Measurements from ENCODE around the gene ARSJ. TPM values are rescaled to one million over a fixed set of nuclear protein-coding genes. Genes with fewer than 3 reads are reported as not detected.

The ARSJ gene
- total and polyA plus RNA-seq, 7 donors, result 0.03 to 0.35 (median 0.21) TPM

GRCh38 chr4:113990886-113991285 lies 11.4 kb upstream of the ARSJ start:
- ATAC-seq, result no peak
- Histone ChIP-seq H3K27ac (no peak overlapping the region), H3K4me3 (no peak overlapping the region)

GRCh38 chr4:113987382-113987941 lies 8.0 kb upstream of the ARSJ start:
- no peaks in the 10 kb centered on the region for H3K9me3 ChIP-seq
- peaks cover 0 to 3% (median 0%) of the 10 kb centered on the region in 3 donors for H3K27me3 ChIP-seq (ENCODE audit: insufficient read depth in 3 of 3, low read length in 2 of 3)
- intact Hi-C loops (cut with DNase I), result no loop called here
- no peak overlapping the region for H3K4me3 ChIP-seq
- ATAC-seq (no peak), DNase-seq (no peak)
- H3K36me3 ChIP-seq (ENCODE audit: insufficient read depth in 1 of 2, low read depth in 1 of 2), result no peaks in the 10 kb centered on the region
- 59 to 68% (median 64%) methylated on average over 3 of the region's 3 CpGs for WGBS, 3 donors
- H3K4me1 ChIP-seq, result no peaks in the 10 kb centered on the region
- no peak for TF ChIP-seq CTCF (IDR thresholded peaks at IDR 0.05)
- H3K27ac ChIP-seq, result no peak overlapping the region

More at GRCh38 chr4:113990886-113991285, 11.4 kb upstream of the ARSJ start:
- WGBS, 3 donors, result 49 to 55% (median 53%) methylated on average over 3 of the region's 3 CpGs
- Histone ChIP-seq H3K27me3 (ENCODE audit: insufficient read depth in 3 of 3, low read length in 2 of 3) (peaks cover 0 to 3% (median 0%) of the 10 kb centered on the region in 3 donors), H3K36me3 (ENCODE audit: insufficient read depth in 1 of 2, low read depth in 1 of 2) (no peaks in the 10 kb centered on the region), H3K4me1 (no peaks in the 10 kb centered on the region), H3K9me3 (no peaks in the 10 kb centered on the region)
- no peak for DNase-seq
- intact Hi-C loops (cut with DNase I), result no loop called here
- no peak for TF ChIP-seq CTCF (IDR thresholded peaks at IDR 0.05)

GRCh38 chr4:113982181-113982580 lies 2.7 kb upstream of the ARSJ start:
- Histone ChIP-seq H3K27ac (no peak overlapping the region), H3K4me1 (no peaks in the 10 kb centered on the region), H3K9me3 (no peaks in the 10 kb centered on the region), H3K36me3 (ENCODE audit: insufficient read depth in 1 of 2, low read depth in 1 of 2) (no peaks in the 10 kb centered on the region), H3K27me3 (ENCODE audit: insufficient read depth in 3 of 3, low read length in 2 of 3) (peaks cover 0 to 19% (median 3%) of the 10 kb centered on the region in 3 donors), H3K4me3 (no peak overlapping the region)
- 86 to 90% (median 89%) methylated on average over 4 of the region's 4 CpGs for WGBS, 3 donors
- ATAC-seq, result no peak
- intact Hi-C loops (cut with DNase I), result no loop called here
- DNase-seq, result no peak
- TF ChIP-seq CTCF (IDR thresholded peaks at IDR 0.05), result no peak

- Histone ChIP-seq H3K4me1 (no peaks in the 10 kb centered on the region), H3K36me3 (ENCODE audit: insufficient read depth in 1 of 2, low read depth in 1 of 2) (no peaks in the 10 kb centered on the region), H3K9me3 (no peaks in the 10 kb centered on the region), H3K27ac (no peak overlapping the region), H3K27me3 (ENCODE audit: insufficient read depth in 3 of 3, low read length in 2 of 3) (peaks cover 0 to 19% (median 3%) of the 10 kb centered on the region in 3 donors), H3K4me3 (no peak overlapping the region)
- intact Hi-C loops (cut with DNase I), result no loop called here
- 84 to 96% (median 89%) methylated on average over 2 of the region's 2 CpGs for WGBS, 3 donors
- ATAC-seq, result no peak
- DNase-seq, result no peak
- TF ChIP-seq CTCF (IDR thresholded peaks at IDR 0.05), result no peak
These were observed 2.1 kb upstream of the ARSJ start for GRCh38 chr4:113981591-113981990.

Measured in psoas muscle (tissue), 8 donors.